Measurements from ENCODE around the gene KIFAP3. TPM values are rescaled to one million over a fixed set of nuclear protein-coding genes. Genes with fewer than 3 reads are reported as not detected.

KIFAP3 gene
- total RNA-seq, 1 experiment from 2014 or later: 3.8 TPM

DNA sequence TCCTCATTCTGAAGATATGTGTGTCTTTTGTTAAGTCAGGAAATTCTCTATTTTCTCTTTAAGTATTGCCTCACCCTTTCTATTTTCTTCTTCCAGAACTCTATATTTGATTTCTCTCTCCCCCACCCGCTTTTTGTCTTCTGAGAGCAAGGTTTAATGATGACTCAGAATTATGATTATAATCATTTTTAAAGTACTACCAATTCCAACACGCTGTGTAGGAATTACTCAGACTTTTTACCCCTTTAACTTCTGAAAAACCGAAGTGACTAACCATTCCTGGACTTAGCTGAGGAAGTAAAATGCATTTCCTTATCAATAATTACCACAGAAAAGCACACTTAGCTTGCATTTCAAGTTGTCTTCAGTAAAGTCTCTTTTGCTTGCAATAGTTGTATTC, 160.0 kb downstream of the KIFAP3 start:
- Histone ChIP-seq H3K18ac (ENCODE audit: insufficient read length, low read depth, low read length) (no peak overlapping the region), H2BK5ac (ENCODE audit: insufficient read length, low read length) (no peak overlapping the region), H4K91ac (ENCODE audit: insufficient read length, low read depth, low read length) (no peak overlapping the region), H3K4me1 (ENCODE audit: insufficient read depth, low read length) (no peaks in the 10 kb centered on the region), H4K20me1 (ENCODE audit: control insufficient read depth, insufficient read depth, insufficient read length) (no peaks in the 10 kb centered on the region), H4K5ac (ENCODE audit: insufficient read length, low read depth, low read length) (no peak overlapping the region), H3K23ac (ENCODE audit: insufficient read length, low read depth, low read length) (no peak overlapping the region), H3K4ac (ENCODE audit: low read depth, low read length) (no peak overlapping the region), H2BK120ac (ENCODE audit: low read depth, low read length, poor library complexity, severe bottlenecking) (no peak overlapping the region), H2BK15ac (ENCODE audit: low read depth, low read length) (no peak overlapping the region), H3K9ac (ENCODE audit: extremely low read depth, insufficient read length, low read length) (no peak overlapping the region), H3K56ac (ENCODE audit: insufficient read length, low read depth, low read length) (no peak overlapping the region), H3K9me3 (ENCODE audit: control insufficient read depth, low read depth, low read length) (no peaks in the 10 kb centered on the region), H3K4me2 (ENCODE audit: insufficient read depth, insufficient read length, low read length) (no peak overlapping the region), H2BK12ac (ENCODE audit: insufficient read length, low read depth, low read length) (no peak overlapping the region), H3K27me3 (ENCODE audit: insufficient read depth, low read length) (no peaks in the 10 kb centered on the region), H4K8ac (replicated peaks; ENCODE audit: insufficient read length, low read depth, low read length) (no peak overlapping the region), H3K79me1 (ENCODE audit: insufficient read depth, low read depth, low read length, poor library complexity, severe bottlenecking) (no peaks in the 10 kb centered on the region), H3K27ac (ENCODE audit: insufficient read length, low read depth, low read length) (no peak overlapping the region), H3K14ac (ENCODE audit: insufficient read depth, low read length) (no peak overlapping the region), H2AK5ac (ENCODE audit: insufficient read length, low read length) (no peak overlapping the region), H3T11ph (ENCODE audit: low read length) (no peak overlapping the region), H3K23me2 (ENCODE audit: insufficient read length, low read depth, low read length, poor library complexity, severe bottlenecking) (no peaks in the 10 kb centered on the region), H3K79me2 (ENCODE audit: insufficient read depth, low read length) (no peaks in the 10 kb centered on the region), H2BK20ac (ENCODE audit: low read depth, low read length, poor library complexity, severe bottlenecking) (no peak overlapping the region), H2AFZ (ENCODE audit: low read length) (no peak overlapping the region)
- TF ChIP-seq, protein P1, sequence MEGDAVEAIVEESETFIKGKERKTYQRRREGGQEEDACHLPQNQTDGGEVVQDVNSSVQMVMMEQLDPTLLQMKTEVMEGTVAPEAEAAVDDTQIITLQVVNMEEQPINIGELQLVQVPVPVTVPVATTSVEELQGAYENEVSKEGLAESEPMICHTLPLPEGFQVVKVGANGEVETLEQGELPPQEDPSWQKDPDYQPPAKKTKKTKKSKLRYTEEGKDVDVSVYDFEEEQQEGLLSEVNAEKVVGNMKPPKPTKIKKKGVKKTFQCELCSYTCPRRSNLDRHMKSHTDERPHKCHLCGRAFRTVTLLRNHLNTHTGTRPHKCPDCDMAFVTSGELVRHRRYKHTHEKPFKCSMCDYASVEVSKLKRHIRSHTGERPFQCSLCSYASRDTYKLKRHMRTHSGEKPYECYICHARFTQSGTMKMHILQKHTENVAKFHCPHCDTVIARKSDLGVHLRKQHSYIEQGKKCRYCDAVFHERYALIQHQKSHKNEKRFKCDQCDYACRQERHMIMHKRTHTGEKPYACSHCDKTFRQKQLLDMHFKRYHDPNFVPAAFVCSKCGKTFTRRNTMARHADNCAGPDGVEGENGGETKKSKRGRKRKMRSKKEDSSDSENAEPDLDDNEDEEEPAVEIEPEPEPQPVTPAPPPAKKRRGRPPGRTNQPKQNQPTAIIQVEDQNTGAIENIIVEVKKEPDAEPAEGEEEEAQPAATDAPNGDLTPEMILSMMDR (conservative IDR thresholded peaks at IDR 0.05): no peak
- Mint-ChIP-seq H3K4me1 (peaks cover 2 to 5% of the 10 kb centered on the region in 2 experiments; a peak in 3 of 4 replicates), H3K27ac (no peak overlapping the region), H3K9me3 (no peaks in the 10 kb centered on the region; a peak in 1 of 5 replicates), H3K27me3 (ENCODE audit: low read depth) (peaks cover 3% of the 10 kb centered on the region; the same call in 1 of the 2 replicates), H3K36me3 (ENCODE audit: insufficient read depth in 1 of 3, low read depth in 3 of 3) (no peaks in the 10 kb centered on the region), H3K4me3 (no peak overlapping the region)
- no peak for DNase-seq
- WGBS (ENCODE audit: extremely low coverage, insufficient read length, low lambda C conversion rate): no CpG with 5 or more reads among the region's 3 CpGs

Data from H9 (cell line).